22Rv1 (cell line): ENCODE results near the gene ANXA4.
"Not testable (repeated sequence)": the region's sequence is repeated elsewhere in the genome, so short reads cannot be mapped to it uniquely, and the experiment has no call there.

Experiments used
- H3K27ac ChIP-seq: fragments of 450-650 bp; 2 replicates; pipeline ENCODE4 v1.5.1; 2017
- ZFX ChIP-seq: fragments of 450-650 bp; IDR thresholded peaks from 2 replicates; pipeline ENCODE4 v1.6.1; 2017; ENCODE audit warnings: antibody characterized with exemption, borderline replicate concordance
- TF ChIP-seq, protein P1 (sequence below): fragments of 450-650 bp; IDR thresholded peaks from 2 replicates; pipeline ENCODE4 v1.5.1; 2017; ENCODE audit warnings: mild to moderate bottlenecking

ANXA4 gene

DNA sequence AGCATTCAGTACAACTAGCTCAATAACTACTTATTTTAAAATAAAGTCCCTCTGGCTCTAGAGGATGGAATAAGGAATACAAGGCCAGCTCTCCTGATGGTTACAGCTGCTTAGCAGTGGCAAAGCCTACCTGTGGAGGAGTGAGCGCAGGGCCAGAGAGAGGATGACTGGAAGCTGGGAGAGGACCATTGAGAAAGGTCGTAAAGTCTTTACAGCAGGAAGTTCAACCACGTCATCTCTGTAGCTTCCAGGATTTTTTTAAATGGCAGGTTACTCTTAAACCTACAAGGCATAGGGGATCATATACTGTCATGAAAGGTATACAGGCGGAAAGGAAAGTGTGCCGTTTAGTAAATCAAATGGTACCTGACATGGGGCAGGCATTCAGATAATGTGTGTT lies 26.3 kb downstream of the ANXA4 start:
- no peak for TF ChIP-seq ZFX
- TF ChIP-seq, protein P1, sequence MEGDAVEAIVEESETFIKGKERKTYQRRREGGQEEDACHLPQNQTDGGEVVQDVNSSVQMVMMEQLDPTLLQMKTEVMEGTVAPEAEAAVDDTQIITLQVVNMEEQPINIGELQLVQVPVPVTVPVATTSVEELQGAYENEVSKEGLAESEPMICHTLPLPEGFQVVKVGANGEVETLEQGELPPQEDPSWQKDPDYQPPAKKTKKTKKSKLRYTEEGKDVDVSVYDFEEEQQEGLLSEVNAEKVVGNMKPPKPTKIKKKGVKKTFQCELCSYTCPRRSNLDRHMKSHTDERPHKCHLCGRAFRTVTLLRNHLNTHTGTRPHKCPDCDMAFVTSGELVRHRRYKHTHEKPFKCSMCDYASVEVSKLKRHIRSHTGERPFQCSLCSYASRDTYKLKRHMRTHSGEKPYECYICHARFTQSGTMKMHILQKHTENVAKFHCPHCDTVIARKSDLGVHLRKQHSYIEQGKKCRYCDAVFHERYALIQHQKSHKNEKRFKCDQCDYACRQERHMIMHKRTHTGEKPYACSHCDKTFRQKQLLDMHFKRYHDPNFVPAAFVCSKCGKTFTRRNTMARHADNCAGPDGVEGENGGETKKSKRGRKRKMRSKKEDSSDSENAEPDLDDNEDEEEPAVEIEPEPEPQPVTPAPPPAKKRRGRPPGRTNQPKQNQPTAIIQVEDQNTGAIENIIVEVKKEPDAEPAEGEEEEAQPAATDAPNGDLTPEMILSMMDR: no peak
- no peak overlapping the region for H3K27ac ChIP-seq

GRCh38 chr2:69768789-69769188 lies 26.9 kb downstream of the ANXA4 start:
- no peak overlapping the region for H3K27ac ChIP-seq
- TF ChIP-seq, protein P1: no peak
- TF ChIP-seq ZFX: no peak

DNA sequence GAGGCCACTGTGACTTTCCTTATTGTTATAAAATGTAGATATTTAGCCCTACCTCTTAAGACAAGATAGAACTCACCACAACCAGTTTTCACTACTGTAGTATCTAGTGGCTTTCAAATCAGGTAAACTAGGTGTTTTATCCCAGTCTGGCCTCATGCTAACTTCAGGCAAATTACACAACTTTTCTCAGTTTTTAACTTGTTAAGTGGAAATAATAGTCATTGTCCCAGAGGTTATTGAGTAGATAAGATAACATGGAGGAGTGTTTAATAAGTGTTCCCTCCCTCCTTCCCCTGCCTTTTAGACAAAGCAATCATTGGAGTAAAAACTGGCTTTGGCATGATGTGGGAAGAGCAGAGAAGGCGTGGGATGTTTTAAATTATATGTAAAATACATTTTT lies 27.3 kb downstream of the ANXA4 start:
- H3K27ac ChIP-seq: no peak overlapping the region
- TF ChIP-seq, protein P1: no peak
- TF ChIP-seq ZFX: no peak

DNA sequence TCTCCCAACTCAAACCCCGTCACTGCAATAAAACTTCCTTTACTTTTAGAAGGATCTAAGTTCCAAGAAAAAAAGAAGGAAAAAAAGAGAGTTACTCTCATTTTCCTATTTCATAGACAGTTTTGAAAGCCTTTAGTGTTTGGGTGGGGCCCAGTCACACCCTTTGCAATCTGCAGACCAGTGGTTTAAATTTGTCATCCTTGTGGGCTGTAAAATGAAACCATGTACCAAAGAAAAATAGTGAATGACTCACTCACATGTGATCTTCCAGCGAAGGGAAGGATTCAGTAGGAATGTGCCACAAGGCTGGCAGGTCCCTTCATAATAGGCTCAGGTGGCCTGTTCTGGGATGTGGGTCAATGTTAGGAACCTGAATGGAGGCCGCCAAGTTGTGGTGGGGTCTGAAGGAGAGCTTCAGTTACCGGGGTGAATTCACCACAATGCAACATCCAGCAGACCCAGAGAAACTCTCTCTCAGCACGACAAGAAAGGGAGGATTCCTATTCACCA lies 28.3 kb downstream of the ANXA4 start:
- TF ChIP-seq, protein P1: no peak
- TF ChIP-seq ZFX: no peak
- peak overlapping the region; percentile 23; the same call in 1 of the 2 replicates for H3K27ac ChIP-seq

- no peak for TF ChIP-seq ZFX
- TF ChIP-seq, protein P1: no peak
- H3K27ac ChIP-seq: peak overlapping the region; percentile 23; the same call in 1 of the 2 replicates
Measured at GRCh38 chr2:69770747-69771146, 28.8 kb downstream of the ANXA4 start.

- no peak overlapping the region for H3K27ac ChIP-seq
- no peak for TF ChIP-seq ZFX
- TF ChIP-seq, protein P1: no peak
Measured at GRCh38 chr2:69771461-69771860, 29.5 kb downstream of the ANXA4 start.

GRCh38 chr2:69773206-69773605 lies 31.3 kb downstream of the ANXA4 start:
- TF ChIP-seq, protein P1: no peak
- TF ChIP-seq ZFX: no peak
- H3K27ac ChIP-seq: no peak overlapping the region

DNA sequence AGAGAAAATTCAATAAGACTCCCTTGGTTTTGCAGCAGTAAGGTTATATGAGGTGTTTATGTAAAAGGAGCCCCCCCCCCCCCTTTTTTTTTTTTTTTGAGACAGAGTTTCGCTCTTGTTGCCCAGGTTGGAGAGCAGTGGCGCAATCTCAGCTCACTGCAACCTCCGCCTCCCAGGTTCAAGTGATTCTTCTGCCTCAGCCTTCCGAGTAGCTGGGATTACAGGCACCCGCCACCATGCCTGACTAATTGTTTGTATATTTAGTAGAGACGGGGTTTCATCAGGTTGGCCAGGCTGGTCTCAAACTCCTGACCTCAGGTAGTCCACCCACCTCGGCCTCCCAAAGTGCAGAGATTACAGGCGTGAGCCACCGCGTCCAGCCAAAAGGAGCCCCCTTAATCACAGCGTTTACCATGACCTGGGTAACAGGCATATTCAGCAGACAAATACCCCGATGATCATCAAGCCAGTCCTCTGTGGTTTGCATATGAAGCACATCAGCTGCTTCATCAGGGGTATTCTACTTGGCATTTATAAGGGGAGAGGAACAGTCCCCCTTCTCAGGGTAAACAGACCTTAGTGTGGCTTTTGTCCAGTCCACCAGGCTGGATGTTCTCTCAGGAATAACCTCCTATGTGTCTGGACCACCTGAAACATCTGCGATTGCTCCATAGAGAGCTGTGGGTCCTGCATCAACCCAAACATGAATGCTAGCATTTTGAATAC lies 32.5 kb downstream of the ANXA4 start:
- H3K27ac ChIP-seq: not testable (repeated sequence)
